ENCODE results near the gene ANKHD1. TPM values are rescaled to one million over a fixed set of nuclear protein-coding genes. Genes with fewer than 3 reads are reported as not detected.

Gene ANKHD1
- total and polyA plus RNA-seq, 9 of the 15 experiments (the other 6 are each of a cell fraction or from before 2014, with no cell fraction given), result 38.9 to 138 (median 78.7) TPM

DNA sequence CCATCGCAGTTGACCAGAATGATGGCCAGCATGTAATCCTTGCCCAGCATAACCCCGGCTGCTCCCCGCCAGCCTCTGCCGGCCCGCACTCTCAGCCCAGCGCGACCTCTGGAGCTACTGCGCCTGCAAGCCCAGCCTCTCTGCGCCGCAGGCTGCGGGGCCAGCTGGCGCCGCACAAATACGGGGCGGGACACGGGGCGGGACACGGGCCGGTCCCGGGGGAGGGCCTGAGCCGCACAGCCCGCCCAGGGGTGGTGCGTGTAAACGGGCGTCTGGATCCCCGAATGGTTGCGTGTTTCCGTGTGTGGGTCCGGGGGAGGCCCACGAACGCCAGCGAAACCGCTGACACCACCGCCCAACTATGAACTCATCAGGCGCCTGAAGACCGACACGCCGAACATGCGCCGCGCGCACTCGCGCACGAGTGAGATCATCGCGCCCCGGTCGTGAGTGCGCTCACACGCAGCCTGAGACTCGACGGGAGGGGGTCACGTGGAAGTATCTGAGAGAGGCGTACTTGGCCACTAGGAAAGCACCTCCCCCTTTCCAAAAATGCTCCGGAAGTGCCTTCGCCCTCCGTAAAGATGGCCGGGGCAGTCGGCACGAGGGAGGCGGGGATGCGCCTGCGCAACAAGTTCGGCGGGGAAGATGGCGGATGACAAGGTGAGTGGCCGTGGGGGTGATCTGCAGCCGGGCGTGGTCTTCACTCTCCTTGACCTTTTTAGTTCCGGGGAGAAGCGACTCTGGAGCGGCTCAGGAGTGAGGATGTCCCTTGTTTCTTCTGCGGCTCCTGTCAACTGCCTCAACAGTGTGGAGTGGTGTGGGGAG, 162.8 kb downstream of the ANKHD1 start, which contains the start of the genes APBB3 and SLC35A4 (continued):
- TF ChIP-seq SRSF9 (IDR thresholded peaks at IDR 0.05; ENCODE audit: borderline replicate concordance, low read depth, low read length), result no peak
- TF ChIP-seq, protein P1, sequence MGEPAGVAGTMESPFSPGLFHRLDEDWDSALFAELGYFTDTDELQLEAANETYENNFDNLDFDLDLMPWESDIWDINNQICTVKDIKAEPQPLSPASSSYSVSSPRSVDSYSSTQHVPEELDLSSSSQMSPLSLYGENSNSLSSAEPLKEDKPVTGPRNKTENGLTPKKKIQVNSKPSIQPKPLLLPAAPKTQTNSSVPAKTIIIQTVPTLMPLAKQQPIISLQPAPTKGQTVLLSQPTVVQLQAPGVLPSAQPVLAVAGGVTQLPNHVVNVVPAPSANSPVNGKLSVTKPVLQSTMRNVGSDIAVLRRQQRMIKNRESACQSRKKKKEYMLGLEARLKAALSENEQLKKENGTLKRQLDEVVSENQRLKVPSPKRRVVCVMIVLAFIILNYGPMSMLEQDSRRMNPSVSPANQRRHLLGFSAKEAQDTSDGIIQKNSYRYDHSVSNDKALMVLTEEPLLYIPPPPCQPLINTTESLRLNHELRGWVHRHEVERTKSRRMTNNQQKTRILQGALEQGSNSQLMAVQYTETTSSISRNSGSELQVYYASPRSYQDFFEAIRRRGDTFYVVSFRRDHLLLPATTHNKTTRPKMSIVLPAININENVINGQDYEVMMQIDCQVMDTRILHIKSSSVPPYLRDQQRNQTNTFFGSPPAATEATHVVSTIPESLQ (CRISPR knock-in tag; IDR thresholded peaks at IDR 0.05), result peak; percentile 97
- TF ChIP-seq, protein P2, sequence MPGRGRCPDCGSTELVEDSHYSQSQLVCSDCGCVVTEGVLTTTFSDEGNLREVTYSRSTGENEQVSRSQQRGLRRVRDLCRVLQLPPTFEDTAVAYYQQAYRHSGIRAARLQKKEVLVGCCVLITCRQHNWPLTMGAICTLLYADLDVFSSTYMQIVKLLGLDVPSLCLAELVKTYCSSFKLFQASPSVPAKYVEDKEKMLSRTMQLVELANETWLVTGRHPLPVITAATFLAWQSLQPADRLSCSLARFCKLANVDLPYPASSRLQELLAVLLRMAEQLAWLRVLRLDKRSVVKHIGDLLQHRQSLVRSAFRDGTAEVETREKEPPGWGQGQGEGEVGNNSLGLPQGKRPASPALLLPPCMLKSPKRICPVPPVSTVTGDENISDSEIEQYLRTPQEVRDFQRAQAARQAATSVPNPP (IDR thresholded peaks at IDR 0.05; ENCODE audit: borderline replicate concordance, insufficient read depth, insufficient read length), result no peak
- TF ChIP-seq PCBP2 (IDR thresholded peaks at IDR 0.05; ENCODE audit: low read depth, low read length, poor library complexity, severe bottlenecking), result no peak
- no peak for TF ChIP-seq CC2D1A (IDR thresholded peaks at IDR 0.05)
- peak; percentile 85 for TF ChIP-seq SMAD4 (CRISPR knock-in tag; conservative IDR thresholded peaks at IDR 0.05)
- TF ChIP-seq CCNT2 (IDR thresholded peaks at IDR 0.05; ENCODE audit: borderline replicate concordance, extremely low read depth, insufficient read length, low read depth, low read length), result peak; percentile 70
- no peak for TF ChIP-seq SMARCC2 (IDR thresholded peaks at IDR 0.05; ENCODE audit: low read depth)
- TF ChIP-seq, protein P3, sequence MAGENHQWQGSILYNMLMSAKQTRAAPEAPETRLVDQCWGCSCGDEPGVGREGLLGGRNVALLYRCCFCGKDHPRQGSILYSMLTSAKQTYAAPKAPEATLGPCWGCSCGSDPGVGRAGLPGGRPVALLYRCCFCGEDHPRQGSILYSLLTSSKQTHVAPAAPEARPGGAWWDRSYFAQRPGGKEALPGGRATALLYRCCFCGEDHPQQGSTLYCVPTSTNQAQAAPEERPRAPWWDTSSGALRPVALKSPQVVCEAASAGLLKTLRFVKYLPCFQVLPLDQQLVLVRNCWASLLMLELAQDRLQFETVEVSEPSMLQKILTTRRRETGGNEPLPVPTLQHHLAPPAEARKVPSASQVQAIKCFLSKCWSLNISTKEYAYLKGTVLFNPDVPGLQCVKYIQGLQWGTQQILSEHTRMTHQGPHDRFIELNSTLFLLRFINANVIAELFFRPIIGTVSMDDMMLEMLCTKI (IDR thresholded peaks at IDR 0.05; ENCODE audit: partially characterized antibody), result no peak
- TF ChIP-seq KDM5B (IDR thresholded peaks at IDR 0.05; ENCODE audit: insufficient replicate concordance, low read depth, low read length), result peak; percentile 84
- TF ChIP-seq NBN (IDR thresholded peaks at IDR 0.05; ENCODE audit: low read depth), result peak; percentile 85
- TF ChIP-seq, protein P4, sequence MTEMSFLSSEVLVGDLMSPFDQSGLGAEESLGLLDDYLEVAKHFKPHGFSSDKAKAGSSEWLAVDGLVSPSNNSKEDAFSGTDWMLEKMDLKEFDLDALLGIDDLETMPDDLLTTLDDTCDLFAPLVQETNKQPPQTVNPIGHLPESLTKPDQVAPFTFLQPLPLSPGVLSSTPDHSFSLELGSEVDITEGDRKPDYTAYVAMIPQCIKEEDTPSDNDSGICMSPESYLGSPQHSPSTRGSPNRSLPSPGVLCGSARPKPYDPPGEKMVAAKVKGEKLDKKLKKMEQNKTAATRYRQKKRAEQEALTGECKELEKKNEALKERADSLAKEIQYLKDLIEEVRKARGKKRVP (CRISPR knock-in tag; IDR thresholded peaks at IDR 0.05), result no peak
- TF ChIP-seq ZNF316 (IDR thresholded peaks at IDR 0.05), result no peak
- TF ChIP-seq U2AF1 (optimal IDR thresholded peaks at IDR 0.05; ENCODE audit: low read depth, low read length), result no peak
- TF ChIP-seq GABPB2 (CRISPR knock-in tag; conservative IDR thresholded peaks at IDR 0.05), result no peak
- no peak for TF ChIP-seq ZNF695 (CRISPR knock-in tag; IDR thresholded peaks at IDR 0.05)
- no peak for TF ChIP-seq MCM7 (IDR thresholded peaks at IDR 0.05)
- TF ChIP-seq ERF (CRISPR knock-in tag; IDR thresholded peaks at IDR 0.05), result no peak
- TF ChIP-seq, protein P5, sequence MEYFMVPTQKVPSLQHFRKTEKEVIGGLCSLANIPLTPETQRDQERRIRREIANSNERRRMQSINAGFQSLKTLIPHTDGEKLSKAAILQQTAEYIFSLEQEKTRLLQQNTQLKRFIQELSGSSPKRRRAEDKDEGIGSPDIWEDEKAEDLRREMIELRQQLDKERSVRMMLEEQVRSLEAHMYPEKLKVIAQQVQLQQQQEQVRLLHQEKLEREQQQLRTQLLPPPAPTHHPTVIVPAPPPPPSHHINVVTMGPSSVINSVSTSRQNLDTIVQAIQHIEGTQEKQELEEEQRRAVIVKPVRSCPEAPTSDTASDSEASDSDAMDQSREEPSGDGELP (CRISPR knock-in tag; IDR thresholded peaks at IDR 0.05; ENCODE audit: borderline replicate concordance), result peak; percentile 99
- no peak for TF ChIP-seq MYNN (IDR thresholded peaks at IDR 0.05)
- no peak for TF ChIP-seq MYNN (CRISPR knock-in tag; IDR thresholded peaks at IDR 0.05)
- TF ChIP-seq ZNF143 (CRISPR knock-in tag; IDR thresholded peaks at IDR 0.05), result no peak
- 0 out of 2 replicates have a peak, but pooled peaks have one; percentile 39 for TF ChIP-seq NFE2 (IDR thresholded peaks at IDR 0.05; ENCODE audit: low read depth)
